A549 treated with dexamethasone at 1 μM for 4 hours (cell line): Measurements from ENCODE around the gene APOL4. TPM values are rescaled to one million over a fixed set of nuclear protein-coding genes. Genes with fewer than 3 reads are reported as not detected.

Source experiments
- total RNA-seq: library from RNA; stranded (reverse); fragments of 200-300 nt; extraction: Qiagen RNA extraction; gene quantifications from 5 replicates; pipeline ENCODE4 v1.2.3, GENCODE V29; 2022

APOL4 gene
- total RNA-seq, result 0.02 to 0.14 TPM in 2 of 5 replicates, not detected in the others

GRCh38 chr22:36201630-36202319 is at the start of gene APOL4:
Gene APOL4, minus strand, starts transcription at chr22:36201809. Its CDS starts 75 bp downstream, at chr22:36201734.

GRCh38 chr22:36239401-36240171 is 38.0 kb upstream of the APOL4 start, which contains the start of gene APOL2:
Gene APOL2, minus strand, starts transcription at chr22:36239527. Its CDS starts 6,365 bp downstream, at chr22:36233162.

GRCh38 chr22:36160499-36160942 is 41.1 kb downstream of the APOL4 start, which contains the start of gene APOL3:
Gene APOL3, minus strand, starts transcription at chr22:36160755. Its CDS starts 11,700 bp downstream, at chr22:36149055.

Other genes with a start within 250 kb of the APOL4 start
- 24.5 to 34.6 TPM (median 32.5 TPM) in 5 replicates for gene RBFOX2, start 173.0 kb downstream of the APOL4 start, total RNA-seq
- gene APOL3, start 41.1 kb downstream of the APOL4 start, total RNA-seq, result 0.05 to 0.14 TPM (median 0.07 TPM) in 5 replicates
- gene APOL2, start 37.7 kb upstream of the APOL4 start, total RNA-seq, result 61.9 to 83.2 TPM (median 65.9 TPM) in 5 replicates
- gene APOL1, start 51.3 kb upstream of the APOL4 start, total RNA-seq, result 14.7 to 19.4 TPM (median 16.3 TPM) in 5 replicates
- gene MYH9, start 186.2 kb upstream of the APOL4 start, total RNA-seq, result 131 to 201 TPM (median 188 TPM) in 5 replicates